Ectodermal cell (in vitro differentiated cells): ENCODE results near the gene BOD1L1.

ENCODE experiments used
- H3K27ac ChIP-seq: 2 replicates; pipeline ENCODE4 v1.7.0; 2013; ENCODE audit warnings: mild to moderate bottlenecking, low read depth, low read length; ENCODE audit not compliant: insufficient read depth, poor library complexity, severe bottlenecking
- H3K27me3 ChIP-seq: 2 replicates; pipeline ENCODE4 v1.7.0; 2013; ENCODE audit warnings: mild to moderate bottlenecking, low read length; ENCODE audit not compliant: insufficient read depth, control insufficient read depth, poor library complexity, severe bottlenecking
- H3K36me3 ChIP-seq: one replicate; pipeline ENCODE4 v1.7.0; 2013; ENCODE audit warnings: low read length; ENCODE audit not compliant: control insufficient read depth, insufficient read depth
- H3K4me1 ChIP-seq: one replicate; pipeline ENCODE4 v1.7.0; 2013; ENCODE audit warnings: low read length; ENCODE audit not compliant: control insufficient read depth, insufficient read depth
- H3K4me3 ChIP-seq: 2 replicates; pipeline ENCODE4 v1.7.0; 2013; ENCODE audit warnings: low read depth, low read length, control low read depth; ENCODE audit not compliant: insufficient read depth
- H3K9me3 ChIP-seq: 2 replicates; pipeline ENCODE4 v1.7.0; 2013; ENCODE audit warnings: mild to moderate bottlenecking, low read length, moderate library complexity; ENCODE audit not compliant: control insufficient read depth
- WGBS, 2 experiments: methylation state at CpG; one replicate each; pipeline ENCODE4 v1.1.7; 2013; ENCODE audit warnings: missing lambda C conversion rate in 2 of 2; 5-methylcytosine and 5-hydroxymethylcytosine counted together

The BOD1L1 gene

GRCh38 chr4:13597141-13597540, 30.4 kb downstream of the BOD1L1 start:
- H3K36me3 ChIP-seq = peaks cover 36% of the 10 kb centered on the region
- H3K27ac ChIP-seq = no peak overlapping the region
- H3K4me1 ChIP-seq = no peaks in the 10 kb centered on the region
- no peaks in the 10 kb centered on the region for H3K27me3 ChIP-seq
- H3K4me3 ChIP-seq = no peak overlapping the region
- no peaks in the 10 kb centered on the region for H3K9me3 ChIP-seq

GRCh38 chr4:13592220-13592619, 35.3 kb downstream of the BOD1L1 start:
- 87 to 97% methylated on average over 3 to 4 of the region's 4 CpGs for WGBS, 2 experiments
- H3K36me3 ChIP-seq = peaks cover 16% of the 10 kb centered on the region

GRCh38 chr4:13590766-13591165, 36.8 kb downstream of the BOD1L1 start:
- H3K27me3 ChIP-seq = no peaks in the 10 kb centered on the region
- no peak overlapping the region for H3K4me3 ChIP-seq
- H3K27ac ChIP-seq = no peak overlapping the region
- no peaks in the 10 kb centered on the region for H3K9me3 ChIP-seq
- peaks cover 5% of the 10 kb centered on the region for H3K36me3 ChIP-seq
- no peaks in the 10 kb centered on the region for H3K4me1 ChIP-seq
- WGBS, 2 experiments = 71 to 93% methylated on average over 1 of the region's 2 CpGs

More at GRCh38 chr4:13592220-13592619, 35.3 kb downstream of the BOD1L1 start:
- Histone ChIP-seq H3K27ac (no peak overlapping the region), H3K4me1 (no peaks in the 10 kb centered on the region), H3K27me3 (no peaks in the 10 kb centered on the region), H3K4me3 (no peak overlapping the region), H3K9me3 (no peaks in the 10 kb centered on the region)

GRCh38 chr4:13588954-13589353, 38.6 kb downstream of the BOD1L1 start:
- Histone ChIP-seq H3K4me1 (no peaks in the 10 kb centered on the region), H3K36me3 (no peaks in the 10 kb centered on the region), H3K27ac (no peak overlapping the region), H3K4me3 (no peak overlapping the region), H3K9me3 (no peaks in the 10 kb centered on the region), H3K27me3 (no peaks in the 10 kb centered on the region)

- no peaks in the 10 kb centered on the region for H3K9me3 ChIP-seq
- no peak overlapping the region for H3K27ac ChIP-seq
- no peak overlapping the region for H3K4me3 ChIP-seq
- no peaks in the 10 kb centered on the region for H3K4me1 ChIP-seq
- H3K27me3 ChIP-seq = no peaks in the 10 kb centered on the region
- H3K36me3 ChIP-seq = peaks cover 31% of the 10 kb centered on the region
- 96 to 98% methylated on average over 3 of the region's 5 CpGs for WGBS, 2 experiments
Observed at GRCh38 chr4:13584481-13584880, 43.0 kb downstream of the BOD1L1 start.

- peaks cover 54% of the 10 kb centered on the region for H3K36me3 ChIP-seq
Observed at GRCh38 chr4:13580036-13580435, 47.5 kb downstream of the BOD1L1 start.

GRCh38 chr4:13577660-13578059, 49.9 kb downstream of the BOD1L1 start:
- Histone ChIP-seq H3K4me3 (no peak overlapping the region), H3K27me3 (no peaks in the 10 kb centered on the region), H3K27ac (no peak overlapping the region), H3K36me3 (peaks cover 52% of the 10 kb centered on the region), H3K4me1 (no peaks in the 10 kb centered on the region), H3K9me3 (no peaks in the 10 kb centered on the region)
- 88 to 99% methylated on average over 3 of the region's 3 CpGs for WGBS, 2 experiments

More at GRCh38 chr4:13580036-13580435, 47.5 kb downstream of the BOD1L1 start:
- Histone ChIP-seq H3K27ac (no peak overlapping the region), H3K9me3 (no peaks in the 10 kb centered on the region), H3K27me3 (no peaks in the 10 kb centered on the region), H3K4me1 (no peaks in the 10 kb centered on the region), H3K4me3 (no peak overlapping the region)
- WGBS, 2 experiments = 91 to 95% methylated on average over 1 to 2 of the region's 2 CpGs

- Histone ChIP-seq H3K9me3 (no peaks in the 10 kb centered on the region), H3K4me3 (no peak overlapping the region), H3K36me3 (peaks cover 17% of the 10 kb centered on the region), H3K4me1 (no peaks in the 10 kb centered on the region), H3K27ac (no peak overlapping the region), H3K27me3 (no peaks in the 10 kb centered on the region)
- 95 to 100% methylated on average over 2 of the region's 2 CpGs for WGBS, 2 experiments
Observed at GRCh38 chr4:13570916-13571315, 56.6 kb downstream of the BOD1L1 start.

GRCh38 chr4:13567125-13567524, 60.4 kb downstream of the BOD1L1 start:
- Histone ChIP-seq H3K4me1 (no peaks in the 10 kb centered on the region), H3K36me3 (peaks cover 14% of the 10 kb centered on the region), H3K4me3 (no peak overlapping the region), H3K27ac (no peak overlapping the region), H3K27me3 (no peaks in the 10 kb centered on the region), H3K9me3 (no peaks in the 10 kb centered on the region)
- 93% methylated on average over 5 of the region's 5 CpGs for WGBS, 2 experiments

GRCh38 chr4:13562876-13563275, 64.6 kb downstream of the BOD1L1 start:
- H3K36me3 ChIP-seq = no peaks in the 10 kb centered on the region
- no peak overlapping the region for H3K27ac ChIP-seq
- no peaks in the 10 kb centered on the region for H3K27me3 ChIP-seq
- WGBS, 2 experiments = no CpG with 5 or more reads among the region's 1 CpG
- no peaks in the 10 kb centered on the region for H3K9me3 ChIP-seq
- no peak overlapping the region for H3K4me3 ChIP-seq
- no peaks in the 10 kb centered on the region for H3K4me1 ChIP-seq

- no peaks in the 10 kb centered on the region for H3K27me3 ChIP-seq
- no peak overlapping the region for H3K4me3 ChIP-seq
- no peak overlapping the region for H3K27ac ChIP-seq
- 86 to 87% methylated on average over 3 to 4 of the region's 4 CpGs for WGBS, 2 experiments
- H3K9me3 ChIP-seq = no peaks in the 10 kb centered on the region
- no peaks in the 10 kb centered on the region for H3K4me1 ChIP-seq
- no peaks in the 10 kb centered on the region for H3K36me3 ChIP-seq
Observed at GRCh38 chr4:13561673-13562072, 65.9 kb downstream of the BOD1L1 start.
